Measurements from ENCODE around the gene RBM47.
"Not testable (repeated sequence)": the region's sequence is repeated elsewhere in the genome, so short reads cannot be mapped to it uniquely, and the experiment has no call there.

RBM47 gene

DNA sequence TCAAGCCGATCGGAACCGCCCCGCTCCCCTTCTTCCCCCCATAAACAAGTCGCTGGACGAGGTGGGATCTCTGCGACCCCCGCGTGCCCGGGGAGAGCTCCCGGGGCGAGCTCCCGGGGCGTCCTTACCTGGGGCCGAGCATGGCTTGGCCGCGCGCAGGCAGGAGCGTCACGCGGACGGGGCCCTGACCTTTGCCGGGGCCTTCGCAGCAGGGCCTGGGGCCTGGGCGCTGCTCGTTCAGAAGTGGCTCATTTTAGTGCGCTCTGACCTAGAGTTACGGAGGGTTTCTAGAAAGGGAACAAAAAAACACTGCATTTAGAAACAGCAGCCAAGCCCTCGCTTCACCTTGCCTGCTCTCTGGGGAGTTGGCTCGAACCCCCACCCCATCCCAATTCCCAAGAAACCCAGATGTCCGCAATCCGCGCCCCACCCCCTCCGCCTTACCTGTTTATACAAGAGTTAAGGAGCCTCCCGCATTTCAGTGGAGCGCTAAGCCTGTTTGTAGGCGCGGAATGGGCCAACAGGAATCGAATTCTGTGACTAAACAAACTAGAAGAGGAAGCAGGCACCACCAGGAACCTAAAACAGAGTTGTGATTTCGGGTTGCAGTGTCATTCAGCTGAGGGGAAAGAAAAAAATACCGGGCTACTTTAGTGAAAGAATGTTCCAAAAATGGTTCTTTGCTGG, 814 bp upstream of the RBM47 start:
- Histone ChIP-seq H3K27me3 (no peaks in the 10 kb centered on the region), H3K9me3 (no peaks in the 10 kb centered on the region), H3K36me3 (peaks cover 15% of the 10 kb centered on the region), H3K4me1 (ENCODE audit: control insufficient read depth in 1 of 2, insufficient read depth in 1 of 2, low read depth in 1 of 2, low read length in 1 of 2) (peaks cover 40 to 45% of the 10 kb centered on the region in 2 experiments), H3K27ac (peak overlapping the region; percentile 98), H3K4me3 (ENCODE audit: low read depth in 1 of 2, low read length in 1 of 2) (peak overlapping the region; percentile 97 to 99)
- TF ChIP-seq, protein P1, sequence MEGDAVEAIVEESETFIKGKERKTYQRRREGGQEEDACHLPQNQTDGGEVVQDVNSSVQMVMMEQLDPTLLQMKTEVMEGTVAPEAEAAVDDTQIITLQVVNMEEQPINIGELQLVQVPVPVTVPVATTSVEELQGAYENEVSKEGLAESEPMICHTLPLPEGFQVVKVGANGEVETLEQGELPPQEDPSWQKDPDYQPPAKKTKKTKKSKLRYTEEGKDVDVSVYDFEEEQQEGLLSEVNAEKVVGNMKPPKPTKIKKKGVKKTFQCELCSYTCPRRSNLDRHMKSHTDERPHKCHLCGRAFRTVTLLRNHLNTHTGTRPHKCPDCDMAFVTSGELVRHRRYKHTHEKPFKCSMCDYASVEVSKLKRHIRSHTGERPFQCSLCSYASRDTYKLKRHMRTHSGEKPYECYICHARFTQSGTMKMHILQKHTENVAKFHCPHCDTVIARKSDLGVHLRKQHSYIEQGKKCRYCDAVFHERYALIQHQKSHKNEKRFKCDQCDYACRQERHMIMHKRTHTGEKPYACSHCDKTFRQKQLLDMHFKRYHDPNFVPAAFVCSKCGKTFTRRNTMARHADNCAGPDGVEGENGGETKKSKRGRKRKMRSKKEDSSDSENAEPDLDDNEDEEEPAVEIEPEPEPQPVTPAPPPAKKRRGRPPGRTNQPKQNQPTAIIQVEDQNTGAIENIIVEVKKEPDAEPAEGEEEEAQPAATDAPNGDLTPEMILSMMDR (IDR thresholded peaks at IDR 0.05), result no peak

GRCh38 chr4:40628888-40629287, 776 bp downstream of the RBM47 start:
- H3K4me1 ChIP-seq (ENCODE audit: control insufficient read depth in 1 of 2, insufficient read depth in 1 of 2, low read depth in 1 of 2, low read length in 1 of 2), result peaks cover 46 to 51% of the 10 kb centered on the region in 2 experiments
- H3K9me3 ChIP-seq, result no peaks in the 10 kb centered on the region
- H3K36me3 ChIP-seq, result peaks cover 21% of the 10 kb centered on the region
- peak overlapping the region; percentile 97 to 99 for H3K4me3 ChIP-seq (ENCODE audit: low read depth in 1 of 2, low read length in 1 of 2)
- no peaks in the 10 kb centered on the region for H3K27me3 ChIP-seq
- TF ChIP-seq, protein P1 (IDR thresholded peaks at IDR 0.05), result no peak
- H3K27ac ChIP-seq, result peak overlapping the region; percentile 98

DNA sequence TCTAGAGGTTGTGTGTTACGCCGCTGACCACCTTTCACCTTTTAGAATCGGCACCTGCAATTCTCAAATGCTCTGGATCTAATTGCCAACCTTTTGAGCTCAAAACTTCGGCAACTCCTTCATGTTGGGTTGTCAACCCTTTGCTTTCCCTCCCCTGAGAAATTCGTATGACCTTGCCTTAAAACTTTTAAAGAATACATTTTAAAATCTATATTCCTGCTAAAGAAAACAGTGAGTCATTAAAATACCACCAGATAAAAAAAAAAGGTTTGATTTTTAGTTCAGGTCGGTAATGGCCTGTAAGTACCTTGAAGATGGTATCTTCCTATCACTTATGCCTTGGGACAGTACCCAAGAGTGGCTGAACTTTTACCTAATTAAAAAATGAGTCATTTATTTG, 1.3 kb downstream of the RBM47 start:
- H3K27ac ChIP-seq, result peak overlapping the region; percentile 98
- not testable (repeated sequence) for H3K27me3 ChIP-seq, H3K9me3 ChIP-seq
- H3K4me1 ChIP-seq (ENCODE audit: control insufficient read depth in 1 of 2, insufficient read depth in 1 of 2, low read depth in 1 of 2, low read length in 1 of 2), result peaks cover 51 to 55% of the 10 kb centered on the region in 2 experiments
- peak overlapping the region; percentile 97 to 99 for H3K4me3 ChIP-seq (ENCODE audit: low read depth in 1 of 2, low read length in 1 of 2)
- peaks cover 21% of the 10 kb centered on the region for H3K36me3 ChIP-seq

DNA sequence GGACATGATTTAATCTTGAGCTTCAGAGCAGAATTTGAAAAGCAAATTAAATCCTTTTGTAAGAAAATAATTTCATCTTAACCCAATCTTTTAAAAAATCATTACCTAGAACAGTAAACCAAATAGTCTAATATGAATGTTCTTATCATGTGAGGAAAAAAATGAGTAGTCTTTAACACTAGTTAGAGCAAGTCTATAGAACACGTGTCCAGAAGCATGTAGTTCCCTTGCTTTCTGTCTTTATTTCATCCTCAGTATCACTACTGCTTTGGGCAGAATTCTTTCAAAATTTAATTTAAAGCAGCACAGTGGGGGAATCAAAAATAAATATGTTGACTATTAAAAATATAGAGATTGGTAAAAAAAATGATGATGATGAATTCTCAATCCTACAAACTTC, 2.1 kb downstream of the RBM47 start:
- TF ChIP-seq, protein P1 (IDR thresholded peaks at IDR 0.05), result no peak
- peaks cover 60 to 64% of the 10 kb centered on the region in 2 experiments for H3K4me1 ChIP-seq (ENCODE audit: control insufficient read depth in 1 of 2, insufficient read depth in 1 of 2, low read depth in 1 of 2, low read length in 1 of 2)
- no peaks in the 10 kb centered on the region for H3K27me3 ChIP-seq
- H3K4me3 ChIP-seq (ENCODE audit: low read depth in 1 of 2, low read length in 1 of 2), result peak overlapping the region; percentile 97 to 99
- H3K36me3 ChIP-seq, result peaks cover 21% of the 10 kb centered on the region
- no peaks in the 10 kb centered on the region for H3K9me3 ChIP-seq
- H3K27ac ChIP-seq, result peak overlapping the region; percentile 98

DNA sequence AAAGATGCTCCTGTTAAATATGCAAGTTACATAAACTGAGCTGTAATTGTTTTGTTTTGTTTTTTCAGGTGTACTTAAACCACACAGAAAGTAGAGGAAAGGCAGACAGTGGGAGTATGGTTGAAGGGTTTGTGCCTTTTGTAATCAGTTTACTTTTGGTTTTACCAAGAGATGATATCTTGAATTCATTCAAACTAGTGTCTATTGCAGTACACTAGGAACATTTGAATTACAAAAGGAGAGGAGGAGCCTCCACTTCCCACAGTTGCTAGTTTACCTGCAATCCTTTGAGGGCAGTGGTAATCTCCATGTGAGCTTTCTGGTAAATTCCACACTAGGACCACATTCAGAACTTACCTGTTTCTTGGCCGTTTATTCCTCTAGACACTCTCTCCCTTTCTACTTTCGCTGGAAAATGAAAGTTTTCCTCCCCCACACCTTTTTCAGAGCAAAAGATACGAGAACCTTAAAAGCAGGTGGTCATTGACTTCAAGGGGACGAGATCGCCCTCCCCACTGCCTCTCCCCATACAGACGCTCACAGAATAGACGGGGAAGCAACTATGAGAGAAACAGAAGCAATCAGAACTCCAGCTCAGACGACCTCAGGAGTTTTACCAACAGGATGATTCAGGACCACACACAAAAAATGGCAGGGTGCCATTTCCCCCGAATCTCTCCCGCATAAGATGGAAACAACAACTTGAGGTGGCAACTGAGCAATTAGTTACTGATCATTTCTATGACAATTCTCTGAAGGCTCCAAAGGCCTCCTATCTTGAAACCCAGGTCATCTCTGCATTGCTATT, 3.3 kb downstream of the RBM47 start:
- Histone ChIP-seq H3K27me3 (no peaks in the 10 kb centered on the region), H3K27ac (peak overlapping the region; percentile 26), H3K4me3 (ENCODE audit: low read depth in 1 of 2, low read length in 1 of 2) (peak overlapping the region; percentile 97 to 99), H3K36me3 (peaks cover 21% of the 10 kb centered on the region), H3K4me1 (ENCODE audit: control insufficient read depth in 1 of 2, insufficient read depth in 1 of 2, low read depth in 1 of 2, low read length in 1 of 2) (peaks cover 68 to 71% of the 10 kb centered on the region in 2 experiments), H3K9me3 (no peaks in the 10 kb centered on the region)
- TF ChIP-seq, protein P1 (IDR thresholded peaks at IDR 0.05), result no peak

DNA sequence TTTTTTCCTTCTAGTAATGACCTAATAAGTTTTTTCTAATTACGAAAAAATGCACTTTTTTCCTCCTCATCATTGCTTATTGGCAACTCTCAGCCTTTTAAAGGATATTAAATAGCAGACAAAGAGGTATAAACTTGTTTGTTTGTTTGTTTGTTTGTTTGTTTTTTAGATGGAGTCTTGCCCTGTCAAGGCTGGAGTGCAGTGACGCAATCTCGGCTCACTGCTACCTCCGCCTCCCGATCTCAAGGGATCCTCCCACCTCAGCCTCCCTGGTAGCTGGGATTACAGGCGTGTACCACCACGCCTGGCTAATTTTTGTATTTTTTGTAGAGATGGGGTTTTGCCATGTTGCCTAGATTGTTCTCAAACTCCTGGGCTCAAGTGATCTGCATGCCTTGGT, 6.0 kb downstream of the RBM47 start:
- H3K36me3 ChIP-seq, result peaks cover 21% of the 10 kb centered on the region
- peaks cover 81 to 84% of the 10 kb centered on the region in 2 experiments for H3K4me1 ChIP-seq (ENCODE audit: control insufficient read depth in 1 of 2, insufficient read depth in 1 of 2, low read depth in 1 of 2, low read length in 1 of 2)
- peak overlapping the region; percentile 90 for H3K27ac ChIP-seq
- H3K27me3 ChIP-seq, result no peaks in the 10 kb centered on the region
- H3K4me3 ChIP-seq (ENCODE audit: low read depth in 1 of 2, low read length in 1 of 2), result no peak overlapping the region
- H3K9me3 ChIP-seq, result no peaks in the 10 kb centered on the region
- TF ChIP-seq, protein P1 (IDR thresholded peaks at IDR 0.05), result no peak
